Right atrium auricular region (tissue), 2 donors: Measurements from ENCODE around the gene PTCSC3. TPM values are rescaled to one million over a fixed set of nuclear protein-coding genes. Genes with fewer than 3 reads are reported as not detected.

ENCODE experiments used
- DNase-seq: peaks from one replicate; pipeline ENCODE4 v3.0.0-alpha.2; 2019; ENCODE audit warnings: low spot score
- H3K27ac ChIP-seq, 2 donors: fragments of 200-600 bp; sonication (generic); 1 replicate in 1 of 2; 2 replicates in 1 of 2; pipeline ENCODE4 v1.5.1; 2016 to 2019
- H3K27me3 ChIP-seq, 2 donors: fragments of 200-600 bp; sonication (generic); one replicate each; pipeline versions ENCODE4 v1.5.1 to v1.6.0; 2017 to 2019
- H3K36me3 ChIP-seq: fragments of 200-600 bp; sonication (generic); one replicate; pipeline ENCODE4 v1.5.1; 2016
- H3K4me1 ChIP-seq, 2 donors: fragments of 200-600 bp; sonication (generic); one replicate each; pipeline versions ENCODE4 v1.5.1 to v1.6.0; 2017 to 2019
- H3K4me3 ChIP-seq, 2 donors: fragments of 200-600 bp; sonication (generic); 1 replicate in 1 of 2; 2 replicates in 1 of 2; pipeline ENCODE4 v1.5.1; 2017 to 2019; ENCODE audit warnings: mild to moderate bottlenecking in 1 of 2, moderate library complexity in 1 of 2
- H3K9me3 ChIP-seq, 2 donors: fragments of 200-600 bp; sonication (generic); one replicate each; pipeline ENCODE4 v1.5.1; 2019
- CTCF ChIP-seq, 2 donors: fragments of 200-600 bp; sonication (generic); IDR thresholded peaks; one replicate each; pipeline ENCODE4 v1.5.1; 2019; ENCODE audit warnings: antibody characterized with exemption in 2 of 2
- total RNA-seq, 2 donors: library from RNA; depleted of rRNA; stranded (reverse); fragments of >200 nt; gene quantifications; one replicate each; pipeline ENCODE4 v1.1.0, GENCODE V29; 2016

Gene PTCSC3
- total RNA-seq, 2 donors from 2014 or later = not detected

DNA sequence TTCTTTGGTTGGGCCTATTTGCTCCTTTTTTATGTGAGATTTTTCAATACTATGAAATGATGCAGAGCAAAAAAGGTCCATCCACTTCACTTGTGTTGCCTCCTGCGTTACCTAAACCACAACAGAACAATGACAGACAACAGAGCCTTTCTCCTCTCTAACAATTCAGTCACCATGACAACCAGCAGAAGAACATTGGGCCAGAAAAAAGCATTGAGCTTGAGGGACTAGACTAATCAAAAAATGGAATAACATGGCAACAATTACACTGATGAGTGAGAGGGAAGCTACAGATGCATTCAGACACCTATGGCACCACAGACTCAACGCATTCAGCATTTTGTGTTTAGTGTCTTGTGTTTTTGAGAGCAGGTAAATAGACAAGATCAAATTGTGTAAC is 44.6 kb upstream of the PTCSC3 start:
- H3K4me1 ChIP-seq = no peaks in the 10 kb centered on the region
- TF ChIP-seq CTCF (IDR thresholded peaks at IDR 0.05) = no peak
- no peaks in the 10 kb centered on the region for H3K9me3 ChIP-seq
- DNase-seq = no peak
- no peaks in the 10 kb centered on the region for H3K36me3 ChIP-seq
- no peaks in the 10 kb centered on the region for H3K27me3 ChIP-seq
- no peak overlapping the region for H3K4me3 ChIP-seq
- H3K27ac ChIP-seq = no peak overlapping the region

- Histone ChIP-seq H3K27me3 (no peaks in the 10 kb centered on the region), H3K4me1 (no peaks in the 10 kb centered on the region), H3K4me3 (no peak overlapping the region), H3K9me3 (no peaks in the 10 kb centered on the region), H3K27ac (no peak overlapping the region), H3K36me3 (no peaks in the 10 kb centered on the region)
- no peak for DNase-seq
- no peak for TF ChIP-seq CTCF (IDR thresholded peaks at IDR 0.05)
Measured at GRCh38 chr14:36217732-36218131, 41.2 kb upstream of the PTCSC3 start.

DNA sequence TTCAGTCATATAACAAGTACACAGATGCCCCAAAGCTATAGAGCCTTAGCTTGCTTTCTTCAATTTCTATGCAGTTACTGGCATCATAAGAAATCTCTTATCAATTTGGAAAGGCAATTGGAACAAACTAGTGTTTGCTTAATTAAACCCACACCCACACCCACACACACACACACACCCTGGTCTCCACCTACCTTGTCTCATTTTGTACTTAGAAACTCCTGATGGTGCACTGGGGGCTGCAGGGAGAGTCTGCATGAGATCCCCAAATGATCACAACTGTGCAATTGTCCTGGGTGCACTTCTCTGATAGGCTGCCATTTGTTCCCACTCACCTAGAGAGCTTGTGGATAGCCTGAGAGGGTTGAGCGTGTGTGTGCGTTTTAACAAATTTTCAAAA is 40.5 kb upstream of the PTCSC3 start:
- no peak for TF ChIP-seq CTCF (IDR thresholded peaks at IDR 0.05)
- Histone ChIP-seq H3K4me3 (no peak overlapping the region), H3K36me3 (no peaks in the 10 kb centered on the region), H3K4me1 (no peaks in the 10 kb centered on the region), H3K27me3 (no peaks in the 10 kb centered on the region), H3K27ac (no peak overlapping the region), H3K9me3 (no peaks in the 10 kb centered on the region)
- DNase-seq = no peak

DNA sequence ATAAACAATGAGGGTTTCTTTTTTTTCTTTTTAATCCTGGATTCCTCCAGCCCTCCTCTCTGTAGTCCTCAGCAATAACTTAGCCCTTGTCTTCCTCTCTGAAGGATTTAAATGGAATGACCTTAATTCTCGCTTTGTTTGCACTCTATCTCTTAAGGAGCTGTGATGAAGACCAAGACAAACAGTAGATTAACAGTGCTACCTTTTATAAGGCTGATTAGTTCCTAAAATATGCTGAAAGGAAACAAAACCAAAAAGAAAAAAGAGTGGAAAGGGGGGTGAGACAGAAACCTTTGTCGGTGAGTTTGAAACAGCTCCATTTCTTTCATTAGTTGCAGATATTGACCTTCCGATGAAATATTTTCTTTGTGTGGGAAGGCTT is 38.7 kb upstream of the PTCSC3 start:
- Histone ChIP-seq H3K9me3 (no peaks in the 10 kb centered on the region), H3K4me3 (no peak overlapping the region), H3K27me3 (no peaks in the 10 kb centered on the region), H3K36me3 (no peaks in the 10 kb centered on the region), H3K4me1 (no peaks in the 10 kb centered on the region), H3K27ac (no peak overlapping the region)
- TF ChIP-seq CTCF (IDR thresholded peaks at IDR 0.05) = no peak
- no peak for DNase-seq

GRCh38 chr14:36214476-36215216 is 38.1 kb upstream of the PTCSC3 start:
- Histone ChIP-seq H3K4me3 (no peak overlapping the region), H3K36me3 (no peaks in the 10 kb centered on the region), H3K9me3 (no peaks in the 10 kb centered on the region), H3K27ac (no peak overlapping the region), H3K4me1 (no peaks in the 10 kb centered on the region), H3K27me3 (no peaks in the 10 kb centered on the region)
- TF ChIP-seq CTCF (IDR thresholded peaks at IDR 0.05) = no peak
- DNase-seq = no peak

GRCh38 chr14:36212987-36213386 is 36.5 kb upstream of the PTCSC3 start:
- Histone ChIP-seq H3K4me1 (no peaks in the 10 kb centered on the region), H3K27me3 (no peaks in the 10 kb centered on the region), H3K36me3 (no peaks in the 10 kb centered on the region), H3K4me3 (no peak overlapping the region), H3K9me3 (no peaks in the 10 kb centered on the region), H3K27ac (no peak overlapping the region)
- no peak for DNase-seq
- no peak for TF ChIP-seq CTCF (IDR thresholded peaks at IDR 0.05)
